ENCODE results near the gene FEN1.

Gene FEN1

DNA sequence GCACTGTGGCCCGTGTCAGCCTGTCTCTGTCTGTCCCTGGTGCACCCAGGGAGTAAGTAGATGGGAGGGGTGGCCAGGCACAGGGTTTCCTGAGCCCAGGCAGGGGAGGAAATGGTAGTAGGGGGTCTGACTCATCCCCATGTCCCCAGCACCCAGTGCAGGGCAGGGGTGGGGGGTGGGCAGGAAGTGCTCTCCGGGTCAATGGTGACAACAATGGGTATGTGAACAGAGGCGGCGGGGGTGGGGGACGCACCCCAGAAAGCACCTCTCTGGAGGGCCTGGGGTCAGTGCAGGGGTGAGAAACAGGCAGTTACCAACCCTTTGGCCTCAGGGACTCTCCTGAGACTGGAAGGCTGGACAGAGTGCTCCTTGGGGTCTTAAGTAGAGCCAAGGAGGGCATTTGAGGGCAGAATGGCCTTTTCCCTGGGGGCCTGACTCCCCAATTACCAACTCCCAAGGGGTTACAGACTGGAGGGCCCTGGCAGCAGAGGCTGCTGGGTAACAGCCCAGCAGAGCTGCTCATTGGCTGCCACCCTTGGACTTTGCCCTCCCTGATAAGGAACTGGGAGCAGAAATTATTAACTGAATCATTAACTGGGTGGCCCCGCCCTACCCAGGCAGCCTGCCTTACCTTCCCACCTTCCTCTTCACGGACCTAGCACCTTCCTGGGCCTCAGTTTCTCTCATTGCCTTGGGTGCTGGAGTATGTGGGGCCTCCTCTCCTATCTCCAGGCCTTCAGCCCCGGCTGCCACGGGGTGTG lies 36.1 kb upstream of the FEN1 start:
- no peak for DNase-seq (ENCODE audit: low read depth)

DNA sequence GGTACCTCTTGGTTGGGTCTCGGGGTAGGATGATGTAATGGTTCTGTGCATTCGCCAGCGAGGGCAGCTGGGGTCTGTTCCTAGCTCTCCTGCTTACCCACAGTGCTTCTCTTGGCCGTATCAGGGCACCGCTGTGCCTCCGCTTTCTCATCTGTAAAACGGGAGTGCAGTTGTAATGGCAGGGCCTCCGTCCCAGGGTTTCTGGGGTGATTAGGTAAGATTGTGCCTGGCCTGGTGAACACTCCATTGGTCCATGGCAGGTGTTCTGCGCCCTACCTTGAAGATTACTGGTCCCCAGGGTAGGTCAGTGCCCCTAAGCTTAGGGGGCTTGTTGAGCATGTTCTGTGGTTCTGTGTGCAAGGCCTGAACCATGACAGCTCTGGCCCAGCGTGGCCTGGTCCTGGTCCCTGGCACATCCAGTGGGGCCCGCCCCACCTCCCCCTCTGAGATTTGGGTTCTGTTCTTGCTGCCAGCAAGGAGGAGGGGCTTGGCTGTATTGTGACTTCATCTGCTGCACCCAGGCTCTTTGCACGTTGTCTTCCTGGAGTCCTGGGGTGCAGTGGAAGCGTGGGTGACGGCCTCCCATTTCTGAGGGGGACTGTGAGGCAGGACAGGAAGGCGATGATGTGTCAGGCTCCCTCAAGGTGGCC lies 35.4 kb upstream of the FEN1 start:
- DNase-seq (ENCODE audit: low read depth): no peak

DNA sequence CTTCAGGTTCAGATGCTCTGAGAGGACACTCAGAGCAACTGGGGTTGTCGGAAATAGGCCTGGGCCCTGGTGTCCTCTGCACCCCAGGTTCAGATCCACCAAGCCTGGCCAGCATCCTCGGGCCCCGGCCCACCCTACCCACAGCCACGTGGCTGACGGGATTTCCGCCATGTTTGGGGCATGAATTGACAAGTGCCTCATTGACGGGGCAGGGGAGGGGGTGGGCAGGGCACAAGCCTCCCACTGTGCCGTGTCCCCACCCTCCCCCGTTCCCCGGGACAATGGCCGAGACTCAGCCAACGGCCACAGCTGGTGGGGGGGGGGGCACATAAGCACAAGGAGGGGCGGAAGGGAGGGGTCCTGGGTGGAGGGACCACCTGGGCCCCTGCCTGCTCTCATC lies 31.8 kb upstream of the FEN1 start:
- DNase-seq (ENCODE audit: low read depth): no peak

DNA sequence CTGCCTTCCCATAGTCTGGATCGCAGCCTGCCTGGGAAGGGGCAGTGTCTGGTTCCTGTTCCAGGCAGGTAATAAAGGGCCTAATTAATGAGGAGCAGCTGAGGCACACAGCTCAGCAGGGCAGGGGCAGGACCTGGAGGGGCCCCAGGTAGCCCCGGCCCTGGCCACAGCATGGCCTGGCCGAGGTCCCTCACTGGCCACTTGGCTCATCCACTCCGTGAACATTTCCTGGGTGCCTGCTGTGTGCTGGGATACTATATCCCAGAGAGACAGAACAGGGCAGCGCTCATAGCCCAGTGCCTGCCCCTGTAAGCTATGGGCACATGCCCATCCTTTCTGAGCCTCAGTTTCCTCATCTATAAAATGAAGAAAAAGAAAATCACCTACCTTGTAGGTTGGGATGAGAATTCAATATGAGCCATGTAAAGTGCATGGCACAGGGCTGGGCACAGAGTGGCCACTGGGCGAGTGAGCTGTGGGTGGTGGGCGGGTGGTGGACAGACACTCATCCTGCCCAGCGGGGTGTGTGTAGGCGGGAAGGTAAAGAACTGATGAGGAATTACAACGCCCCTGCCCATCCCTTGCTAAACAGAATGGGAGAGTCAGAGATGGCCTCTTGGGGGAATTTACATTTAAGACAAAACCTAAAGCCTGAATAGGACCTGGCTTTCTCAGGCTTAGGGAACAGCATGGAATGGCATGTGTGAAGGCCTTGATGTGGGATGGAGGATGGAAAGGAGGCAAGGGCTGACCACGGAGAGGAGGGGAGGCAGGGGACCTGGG lies 31.1 kb upstream of the FEN1 start:
- DNase-seq (ENCODE audit: low read depth): no peak

DNA sequence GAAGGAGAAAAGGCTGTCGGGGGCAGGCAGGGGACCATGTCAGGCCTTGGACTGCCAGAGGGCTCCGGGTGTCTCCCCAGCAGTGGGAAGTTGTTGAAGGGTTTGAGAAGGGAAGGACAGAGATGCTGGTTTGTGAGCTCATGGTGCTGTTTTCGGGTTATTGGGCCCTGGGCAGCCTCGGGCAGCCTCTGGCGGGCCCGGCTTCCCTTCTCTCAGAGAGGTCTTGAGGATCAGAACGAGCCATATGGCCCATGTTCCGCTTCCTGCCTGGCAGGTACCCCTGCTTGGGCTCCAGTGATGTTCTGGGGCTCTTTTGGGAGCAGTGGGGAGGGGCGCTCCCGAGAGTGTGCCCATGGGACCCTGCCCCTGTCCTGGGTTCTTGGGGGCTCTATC lies 30.5 kb upstream of the FEN1 start:
- DNase-seq (ENCODE audit: low read depth): no peak

DNA sequence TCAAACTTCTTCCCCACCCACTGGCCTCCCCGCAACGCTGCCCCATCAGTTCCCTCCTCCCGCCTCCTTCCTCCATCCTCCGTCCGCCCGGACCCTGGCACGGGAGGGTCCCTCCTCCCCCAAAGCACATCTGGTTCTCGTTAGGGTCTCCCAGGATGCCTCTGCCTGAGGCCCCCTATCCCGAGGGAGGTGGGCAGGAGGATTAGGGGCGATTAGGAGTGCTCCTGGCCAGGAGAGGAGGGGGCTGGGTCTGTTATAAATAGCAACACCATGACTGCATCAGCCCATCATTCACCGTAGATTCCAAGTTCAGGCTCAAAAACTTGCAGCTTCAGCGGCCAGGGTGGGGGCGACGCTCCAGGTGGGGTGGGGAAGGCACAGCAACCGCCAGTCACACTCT lies 29.9 kb upstream of the FEN1 start:
- no peak for DNase-seq (ENCODE audit: low read depth)

DNA sequence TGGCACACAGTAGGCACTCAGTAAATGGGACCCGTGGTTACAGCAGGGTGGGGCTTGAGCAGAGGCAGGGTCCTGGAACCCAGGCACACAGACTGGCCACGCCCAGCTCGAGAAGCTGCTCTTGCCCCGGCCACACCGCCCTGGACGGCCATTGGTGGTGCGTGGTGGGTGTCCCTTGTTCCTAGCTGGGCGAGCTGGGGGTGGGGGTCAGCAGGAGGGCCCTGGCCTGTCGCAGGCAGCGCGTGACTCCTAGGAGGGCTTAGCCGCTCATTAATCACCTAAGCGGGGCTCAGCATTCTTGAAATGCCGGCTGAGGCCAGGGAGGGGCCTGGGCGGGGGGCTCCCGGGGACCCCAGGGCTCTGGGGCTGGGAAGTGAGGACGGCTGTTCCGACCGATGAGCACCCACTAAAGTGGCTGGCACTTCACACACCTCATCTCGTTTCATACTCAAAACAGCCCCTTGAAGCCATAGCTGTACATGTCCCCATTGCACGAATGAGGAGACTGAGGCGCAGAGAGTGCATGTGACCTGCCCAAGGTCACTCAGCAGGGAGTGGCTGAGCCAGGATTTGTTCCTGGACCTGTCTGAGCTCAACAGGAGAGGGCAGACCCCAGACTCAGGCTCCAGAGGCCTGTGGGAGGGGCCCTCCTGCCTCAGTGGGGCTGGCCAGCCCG lies 28.6 kb upstream of the FEN1 start:
- DNase-seq (ENCODE audit: low read depth): no peak

DNA sequence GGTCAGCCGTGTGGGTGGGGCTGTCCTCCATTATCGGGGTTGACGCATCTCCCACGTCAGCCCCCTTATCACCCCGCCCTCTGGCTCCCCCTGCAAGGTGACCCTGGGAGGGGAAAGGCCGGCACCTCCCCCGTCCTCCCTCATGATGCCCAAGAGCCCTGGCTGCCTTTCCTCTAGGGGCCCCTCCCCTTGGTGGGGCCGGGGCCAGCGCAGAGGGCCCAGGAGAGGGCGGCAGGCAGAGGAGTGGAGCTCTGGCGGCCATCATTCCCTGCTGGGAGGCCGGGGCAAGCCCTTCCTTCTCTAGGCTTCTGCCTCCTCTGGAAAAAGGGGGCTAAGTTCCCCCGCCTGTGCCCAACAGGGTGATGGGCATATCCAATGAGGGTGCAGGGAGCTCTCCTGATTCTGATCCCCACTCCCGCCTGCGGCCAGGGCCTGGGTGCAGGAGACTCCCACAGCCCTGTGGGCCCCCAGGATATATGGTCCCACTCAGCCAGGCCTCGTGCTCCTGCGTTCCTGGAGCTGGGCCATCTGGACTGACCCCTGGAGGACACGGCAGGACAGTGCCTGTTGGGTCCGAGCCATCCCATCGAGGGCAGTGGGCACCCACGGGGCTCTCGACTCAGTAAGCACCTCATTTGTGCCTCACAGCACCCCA lies 28.0 kb upstream of the FEN1 start:
- DNase-seq (ENCODE audit: low read depth): no peak

DNA sequence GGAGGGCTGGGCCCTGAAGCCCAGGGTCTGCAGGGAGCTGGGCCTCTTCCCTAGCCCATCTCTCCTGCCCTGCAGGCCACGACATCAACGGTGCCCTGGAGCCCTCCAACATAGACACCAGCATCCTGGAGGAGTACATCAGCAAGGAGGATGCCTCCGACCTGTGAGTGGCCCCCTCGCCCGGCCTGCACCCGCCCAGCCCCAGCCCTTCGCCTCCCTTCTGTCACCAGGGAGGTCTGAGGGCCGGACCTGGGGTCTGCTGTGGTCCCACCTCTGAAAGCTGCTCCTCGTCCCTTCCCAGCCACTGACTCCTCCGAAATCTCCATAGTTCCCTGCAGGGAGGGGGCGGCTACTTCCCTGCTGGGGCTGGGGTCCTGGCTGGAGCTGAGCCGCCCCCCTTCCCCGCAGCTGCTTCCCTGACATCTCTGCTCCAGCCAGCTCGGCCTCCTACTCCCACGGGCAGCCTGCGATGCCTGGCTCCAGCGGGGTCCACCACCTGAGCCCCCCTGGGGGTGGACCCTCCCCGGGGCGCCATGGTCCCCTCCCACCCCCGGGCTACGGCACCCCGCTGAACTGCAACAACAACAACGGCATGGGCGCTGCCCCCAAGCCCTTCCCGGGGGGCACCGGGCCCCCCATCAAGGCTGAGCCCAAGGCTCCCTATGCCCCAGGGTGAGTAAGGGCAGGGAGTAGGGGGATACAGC lies 27.0 kb upstream of the FEN1 start:
- DNase-seq (ENCODE audit: low read depth): no peak

DNA sequence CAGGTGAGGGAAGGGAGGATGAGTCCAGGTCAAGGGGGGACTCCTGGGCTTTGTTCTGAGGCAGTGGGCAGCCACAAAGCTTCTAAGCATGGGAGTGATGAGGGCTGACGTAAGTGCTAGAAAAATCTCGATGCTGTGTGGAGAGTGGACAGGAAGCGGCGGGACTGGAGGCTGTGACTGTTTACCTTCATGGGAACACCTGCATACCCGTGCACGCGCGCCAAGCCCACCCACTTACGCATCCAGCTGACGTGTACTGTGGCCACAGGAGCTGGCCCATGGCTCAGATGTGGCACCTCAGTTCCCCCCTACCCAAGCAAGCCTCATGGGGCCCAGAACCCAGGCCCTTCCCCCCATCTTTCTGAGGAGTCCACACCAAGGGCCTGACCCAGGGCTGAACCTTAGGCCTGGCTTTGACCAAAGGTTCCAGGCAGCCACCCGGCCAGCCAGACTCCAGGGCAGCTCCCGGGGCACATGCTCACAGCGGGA lies 26.3 kb upstream of the FEN1 start:
- DNase-seq (ENCODE audit: low read depth): no peak

DNA sequence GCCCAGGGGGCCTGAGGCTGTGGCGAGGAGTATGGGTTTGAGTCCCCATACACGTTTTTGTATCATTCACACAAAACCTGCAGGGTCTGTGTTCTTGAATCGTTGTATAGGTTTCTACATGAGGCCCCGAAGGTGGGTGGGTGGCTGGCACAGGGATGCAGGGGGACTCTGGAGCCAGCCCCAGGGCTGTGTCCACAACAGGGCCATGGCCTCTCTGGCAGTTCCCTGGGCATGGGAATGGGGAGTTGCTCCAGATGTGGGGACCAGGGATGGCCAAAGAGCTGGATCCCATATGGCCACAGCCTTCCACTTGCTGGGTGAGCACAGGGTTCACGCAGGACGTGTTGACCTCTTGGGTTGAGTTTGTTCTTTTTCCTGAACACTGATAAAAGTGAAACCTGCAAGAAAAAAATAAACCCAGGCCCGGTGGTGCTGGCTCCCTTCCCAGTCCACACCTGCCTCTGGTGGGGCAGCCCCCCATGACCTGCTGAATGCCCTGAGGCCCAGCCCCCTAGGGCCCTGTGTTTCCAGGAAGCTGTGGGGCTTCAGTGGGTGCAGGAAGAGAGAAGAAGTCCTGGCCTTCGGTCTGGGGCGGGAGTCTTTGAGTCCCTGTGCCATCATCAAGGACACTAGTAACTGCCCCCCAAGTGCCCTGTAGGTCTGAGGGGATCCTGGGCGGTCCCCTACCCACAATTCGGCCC lies 24.2 kb upstream of the FEN1 start:
- DNase-seq (ENCODE audit: low read depth): no peak

DNA sequence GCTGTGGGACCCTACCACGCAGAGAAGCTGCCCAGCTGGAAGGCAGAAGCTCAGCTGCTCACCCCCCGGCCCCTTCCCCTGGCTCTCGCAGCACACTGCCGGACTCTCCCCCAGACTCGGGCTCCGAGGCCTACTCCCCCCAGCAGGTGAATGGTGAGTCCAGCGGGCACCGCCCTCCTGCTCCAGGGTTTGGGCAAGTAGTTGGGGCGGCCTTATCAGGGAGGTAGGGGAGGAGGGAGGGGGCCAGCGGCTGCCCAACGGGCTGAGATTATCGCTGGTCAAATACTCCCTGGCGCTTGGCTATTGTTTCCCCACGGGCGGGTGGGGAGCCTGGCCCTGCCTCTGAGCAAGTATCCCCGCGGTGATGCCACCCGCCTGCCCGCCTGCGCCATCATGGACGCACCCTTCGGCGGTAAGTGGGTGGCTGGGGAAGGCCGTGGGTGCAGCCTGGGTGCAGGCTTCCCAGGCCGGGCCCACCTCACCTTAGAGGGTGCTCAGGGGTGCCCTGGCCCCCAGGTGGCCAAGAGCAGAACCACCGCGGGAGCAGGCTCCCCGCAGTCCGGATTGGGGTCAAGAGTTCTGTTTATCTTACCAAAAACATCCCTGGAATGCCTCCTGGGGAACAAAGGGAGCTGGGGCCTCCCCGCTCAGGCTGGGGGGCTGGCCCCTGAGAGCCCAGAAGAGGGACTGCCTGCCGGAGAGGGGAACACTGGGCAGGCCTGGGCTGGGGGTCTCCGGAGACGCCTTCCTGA lies 23.4 kb upstream of the FEN1 start:
- no peak for DNase-seq (ENCODE audit: low read depth)

DNA sequence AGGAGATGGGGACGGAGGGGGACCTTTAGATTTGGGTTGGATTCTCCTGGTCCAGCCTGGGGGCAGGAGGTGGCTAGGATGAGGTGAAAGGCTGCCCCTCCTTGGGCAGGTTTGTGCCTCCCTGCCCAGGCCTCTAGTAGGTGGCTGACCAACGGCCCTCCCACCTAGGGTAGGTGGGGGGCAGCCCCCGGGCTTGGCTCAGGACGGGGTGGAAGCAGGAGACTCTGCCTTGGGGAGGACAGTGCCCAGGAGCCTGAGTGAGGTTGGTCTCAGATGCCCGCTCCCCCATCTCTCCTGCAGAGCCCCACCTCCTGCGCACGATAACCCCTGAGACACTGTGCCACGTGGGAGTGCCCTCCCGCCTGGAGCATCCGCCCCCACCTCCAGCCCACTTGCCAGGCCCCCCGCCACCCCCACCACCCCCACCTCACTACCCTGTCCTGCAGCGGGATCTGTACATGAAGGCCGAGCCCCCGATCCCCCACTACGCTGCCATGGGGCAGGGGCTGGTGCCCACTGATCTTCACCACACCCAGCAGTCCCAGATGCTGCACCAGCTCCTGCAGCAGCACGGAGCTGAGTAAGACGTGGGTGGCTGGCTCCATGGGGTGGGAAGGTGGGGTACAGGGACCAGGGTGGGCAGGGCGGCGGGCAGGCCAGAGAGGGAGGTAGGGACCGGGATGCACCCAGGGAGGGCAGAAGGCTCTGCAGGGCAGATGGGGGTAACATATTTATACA lies 22.6 kb upstream of the FEN1 start:
- no peak for DNase-seq (ENCODE audit: low read depth)

DNA sequence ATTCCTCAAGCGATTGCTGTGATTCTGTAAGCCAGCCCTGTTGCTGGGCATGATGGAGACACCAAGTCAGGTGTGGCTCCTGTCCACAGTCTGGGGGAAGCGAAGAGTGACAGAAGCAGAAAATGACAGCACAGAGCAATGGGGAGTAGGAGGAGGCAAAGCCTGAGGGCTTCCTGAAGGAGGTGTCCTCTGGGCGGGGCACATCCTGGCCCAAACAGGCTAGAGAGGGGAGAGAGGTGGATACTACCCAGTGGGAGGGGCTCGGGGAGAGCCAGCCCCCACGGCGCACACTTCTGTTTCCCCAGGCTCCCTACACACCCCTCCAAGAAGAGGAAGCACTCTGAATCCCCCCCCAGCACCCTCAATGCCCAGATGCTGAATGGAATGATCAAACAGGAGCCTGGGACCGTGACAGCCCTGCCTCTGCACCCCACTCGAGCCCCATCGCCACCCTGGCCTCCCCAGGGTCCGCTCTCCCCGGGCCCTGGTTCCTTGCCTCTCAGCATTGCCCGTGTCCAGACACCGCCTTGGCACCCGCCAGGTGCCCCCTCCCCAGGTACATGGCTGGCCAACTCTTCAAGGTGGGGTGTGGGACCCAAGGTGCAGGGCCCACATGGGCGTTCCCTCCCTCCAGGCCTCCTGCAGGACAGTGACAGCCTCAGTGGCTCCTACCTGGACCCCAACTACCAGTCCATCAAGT lies 21.4 kb upstream of the FEN1 start:
- DNase-seq (ENCODE audit: low read depth): no peak

DNA sequence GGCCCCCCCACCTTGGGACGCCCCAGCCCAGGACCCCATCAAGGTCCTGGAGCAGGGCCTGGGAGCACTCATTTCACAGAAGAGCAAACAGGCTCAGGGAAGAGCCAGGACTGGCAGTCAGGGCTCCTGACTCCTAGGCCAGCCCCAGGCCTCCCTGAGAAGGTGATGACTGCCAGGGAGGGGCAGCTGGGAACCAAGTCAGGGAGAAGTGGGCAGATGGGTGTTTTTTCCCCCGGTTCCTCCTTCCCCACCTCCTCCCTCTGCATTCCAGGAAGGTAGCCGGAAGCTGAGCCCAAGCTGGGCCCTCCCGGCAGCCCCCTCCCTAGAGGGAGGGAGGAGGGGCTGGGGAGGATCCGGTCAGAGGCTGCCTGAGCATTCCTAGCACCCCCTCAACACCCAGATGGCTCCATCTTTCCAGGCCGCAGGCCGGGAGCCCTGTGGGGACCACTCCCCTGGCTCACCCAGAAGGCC lies 20.7 kb upstream of the FEN1 start:
- DNase-seq (ENCODE audit: low read depth): no peak

DNA sequence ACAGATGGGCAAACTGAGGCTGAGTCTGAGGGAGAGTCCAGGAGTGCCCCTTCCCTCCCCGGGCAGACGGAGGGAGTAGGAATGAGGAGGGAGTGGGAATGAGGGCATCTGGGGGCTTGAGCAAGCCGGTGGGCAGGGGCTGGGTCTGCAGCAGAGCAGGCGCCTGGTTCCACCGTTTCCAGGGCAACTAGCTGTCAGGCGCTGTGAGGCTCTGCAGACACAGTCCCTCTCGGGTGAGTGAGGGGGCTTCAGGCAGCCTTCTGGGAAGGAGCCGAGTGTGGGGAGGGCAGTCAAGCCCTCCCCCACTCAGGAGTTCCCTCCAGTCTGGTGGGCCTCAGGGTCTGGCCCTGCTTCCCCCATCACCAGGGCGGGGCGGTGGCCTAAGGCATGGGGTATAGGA lies 19.4 kb upstream of the FEN1 start:
- DNase-seq (ENCODE audit: low read depth): no peak

DNA sequence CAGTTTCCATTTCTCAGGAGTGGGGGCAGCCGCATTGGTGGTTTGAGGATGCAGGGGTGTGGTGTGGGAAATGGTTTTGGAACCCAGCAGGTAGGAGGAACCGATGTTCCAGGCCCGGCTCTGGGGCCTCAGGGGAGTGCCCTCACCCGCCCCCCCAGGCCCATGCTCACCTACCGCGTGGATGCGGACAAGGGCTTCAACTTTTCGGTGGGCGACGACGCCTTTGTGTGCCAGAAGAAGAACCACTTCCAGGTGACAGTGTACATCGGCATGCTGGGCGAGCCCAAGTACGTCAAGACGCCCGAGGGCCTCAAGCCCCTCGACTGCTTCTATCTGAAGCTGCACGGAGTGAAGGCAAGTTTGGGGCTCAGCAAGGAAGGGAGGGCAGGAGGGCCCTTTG lies 18.9 kb upstream of the FEN1 start:
- DNase-seq (ENCODE audit: low read depth): no peak

DNA sequence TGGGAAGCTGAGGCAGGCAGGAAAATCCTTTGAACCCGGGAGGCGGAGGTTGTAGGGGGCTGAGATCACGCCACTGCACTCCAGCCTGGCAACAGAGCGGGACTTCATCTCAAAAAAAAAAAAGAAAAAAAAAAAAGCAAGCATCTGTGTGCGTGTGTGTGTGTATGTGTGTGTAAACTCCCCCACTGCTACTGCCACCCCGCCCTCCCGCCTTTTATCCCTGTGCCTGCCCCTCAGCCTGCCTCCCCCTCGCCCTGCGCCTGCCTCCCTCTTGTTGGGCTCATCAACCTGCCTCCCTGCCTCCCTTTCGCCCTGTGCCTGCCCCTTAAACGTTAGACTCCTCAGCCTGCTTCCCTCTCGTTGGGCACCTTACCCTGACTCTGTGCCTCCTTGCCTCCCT lies 18.3 kb upstream of the FEN1 start:
- DNase-seq (ENCODE audit: low read depth): no peak

DNA sequence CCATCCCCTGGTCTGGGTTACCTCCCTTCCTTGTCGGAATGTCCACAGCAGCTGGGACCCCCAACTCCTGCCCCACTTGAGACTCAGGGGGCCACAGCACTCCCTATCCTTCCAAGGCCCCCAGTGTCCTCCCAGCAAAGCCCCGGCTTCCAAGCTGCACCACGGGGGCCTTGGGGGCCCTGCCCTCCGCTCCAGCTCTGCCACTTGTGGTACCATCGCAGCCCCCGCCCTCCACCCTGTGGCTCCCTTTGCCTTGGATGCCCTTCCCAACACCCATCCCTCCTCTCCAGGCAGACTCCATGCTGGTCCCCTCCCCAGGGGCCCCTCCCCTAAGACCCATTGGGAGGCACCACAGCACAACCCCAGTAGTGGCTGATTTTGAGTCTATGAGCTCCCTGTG lies 17.6 kb upstream of the FEN1 start:
- no peak for DNase-seq (ENCODE audit: low read depth)
